ENCODE results near the gene TPH1. TPM values are rescaled to one million over a fixed set of nuclear protein-coding genes. Genes with fewer than 3 reads are reported as not detected.

Gene TPH1
- polyA plus RNA-seq, 1 experiment, result 0.06 TPM

GRCh38 chr11:18067372-18067771, 21.3 kb upstream of the TPH1 start:
- Histone ChIP-seq H3K27me3 (ENCODE audit: control insufficient read depth, insufficient read depth, low read length) (no peaks in the 10 kb centered on the region), H3K36me3 (ENCODE audit: control insufficient read depth, insufficient read depth, low read length) (no peaks in the 10 kb centered on the region), H3K4me3 (ENCODE audit: low read depth, low read length) (no peak overlapping the region)
- CTCF ChIA-PET, result interaction anchor here (2.0 to 2.7 kb wide), 2 partner anchors 13 to 39 kb away, joined by 5 to 9 read pairs; partner anchors contain the start of gene SAAL1
- TF ChIP-seq CTCF (IDR thresholded peaks at IDR 0.05; ENCODE audit: insufficient read depth, low read depth, low read length), result no peak
- DNase-seq (ENCODE audit: low read depth), result no peak
- POLR2A ChIA-PET, result no interaction called here

- no peak for TF ChIP-seq CTCF (IDR thresholded peaks at IDR 0.05; ENCODE audit: insufficient read depth, low read depth, low read length)
- POLR2A ChIA-PET, result no interaction called here
- CTCF ChIA-PET, result no interaction called here
- no peaks in the 10 kb centered on the region for H3K27me3 ChIP-seq (ENCODE audit: control insufficient read depth, insufficient read depth, low read length)
- H3K36me3 ChIP-seq (ENCODE audit: control insufficient read depth, insufficient read depth, low read length), result no peaks in the 10 kb centered on the region
- no peak overlapping the region for H3K4me3 ChIP-seq (ENCODE audit: low read depth, low read length)
- no peak for DNase-seq (ENCODE audit: low read depth)
Observed at GRCh38 chr11:18066626-18067025, 20.6 kb upstream of the TPH1 start.

- CTCF ChIA-PET, result interaction anchor here (1.0 kb wide), 1 partner anchor 40 kb away, joined by 4 read pairs; the partner anchor contains the start of gene SAAL1
- Histone ChIP-seq H3K36me3 (ENCODE audit: control insufficient read depth, insufficient read depth, low read length) (no peaks in the 10 kb centered on the region), H3K4me3 (ENCODE audit: low read depth, low read length) (no peak overlapping the region), H3K27me3 (ENCODE audit: control insufficient read depth, insufficient read depth, low read length) (no peaks in the 10 kb centered on the region)
- POLR2A ChIA-PET, result no interaction called here
- no peak for TF ChIP-seq CTCF (IDR thresholded peaks at IDR 0.05; ENCODE audit: insufficient read depth, low read depth, low read length)
- DNase-seq (ENCODE audit: low read depth), result no peak
Observed at GRCh38 chr11:18065572-18065971, 19.5 kb upstream of the TPH1 start.

- ChIA-PET POLR2A (no interaction called here), CTCF (interaction anchor here (1.0 kb wide), 1 partner anchor 41 kb away, joined by 4 read pairs; the partner anchor contains the start of gene SAAL1)
- H3K27me3 ChIP-seq (ENCODE audit: control insufficient read depth, insufficient read depth, low read length), result no peaks in the 10 kb centered on the region
- DNase-seq (ENCODE audit: low read depth), result no peak
- no peak overlapping the region for H3K4me3 ChIP-seq (ENCODE audit: low read depth, low read length)
- no peak for TF ChIP-seq CTCF (IDR thresholded peaks at IDR 0.05; ENCODE audit: insufficient read depth, low read depth, low read length)
- no peaks in the 10 kb centered on the region for H3K36me3 ChIP-seq (ENCODE audit: control insufficient read depth, insufficient read depth, low read length)
Observed at GRCh38 chr11:18064450-18065054, 18.5 kb upstream of the TPH1 start.

- ChIA-PET CTCF (no interaction called here), POLR2A (no interaction called here)
- no peak overlapping the region for H3K4me3 ChIP-seq (ENCODE audit: low read depth, low read length)
- TF ChIP-seq CTCF (IDR thresholded peaks at IDR 0.05; ENCODE audit: insufficient read depth, low read depth, low read length), result no peak
- no peaks in the 10 kb centered on the region for H3K27me3 ChIP-seq (ENCODE audit: control insufficient read depth, insufficient read depth, low read length)
- no peak for DNase-seq (ENCODE audit: low read depth)
- no peaks in the 10 kb centered on the region for H3K36me3 ChIP-seq (ENCODE audit: control insufficient read depth, insufficient read depth, low read length)
Observed at GRCh38 chr11:18063862-18064434, 17.9 kb upstream of the TPH1 start.
